ENCODE data around the gene MYO18B.

GRCh38 chr22:26056455-26057200 lies 314.6 kb downstream of the MYO18B start:
- no peak for TF ChIP-seq POLR2A (IDR thresholded peaks at IDR 0.05)
- no peak for TF ChIP-seq CTCF (IDR thresholded peaks at IDR 0.05)

Measured in vagina (tissue), 2 donors.